HG03442 (cell line): ENCODE data around the gene MEGF6.
"Not testable (repeated sequence)": the region's sequence is repeated elsewhere in the genome, so short reads cannot be mapped to it uniquely, and the experiment has no call there.

Experiments used
- ATAC-seq: cut with Tn5 transposase; IDR thresholded peaks from one replicate; pipeline ENCODE4 v1.9.1; 2021; ENCODE audit warnings: mild to moderate bottlenecking, moderate library complexity; ENCODE audit not compliant: unreplicated experiment

Gene MEGF6

GRCh38 chr1:3575515-3575914 is 35.8 kb downstream of the MEGF6 start:
- not testable (repeated sequence) for ATAC-seq

- ATAC-seq, result no peak
These were observed 37.8 kb downstream of the MEGF6 start for GRCh38 chr1:3573500-3573899.

DNA sequence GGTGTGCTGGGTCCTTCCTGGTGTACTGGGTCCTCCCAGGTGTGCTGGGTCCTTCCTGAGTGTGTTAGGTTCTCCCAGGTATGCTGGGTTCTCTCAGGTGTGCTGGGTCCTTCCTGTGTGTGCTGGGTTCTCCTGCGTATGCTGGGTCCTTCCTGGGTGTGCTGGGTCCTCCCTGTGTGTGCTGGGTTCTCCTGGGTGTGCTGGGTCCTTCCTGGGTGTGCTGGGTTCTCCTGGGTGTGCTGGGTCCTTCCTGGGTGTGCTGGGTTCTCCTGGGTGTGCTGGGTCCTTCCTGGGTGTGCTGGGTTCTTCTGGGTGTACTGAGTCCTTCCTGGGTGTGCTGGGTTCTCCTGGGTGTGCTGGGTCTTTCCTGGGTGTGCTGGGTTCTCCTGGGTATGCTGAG is 38.7 kb downstream of the MEGF6 start:
- ATAC-seq, result not testable (repeated sequence)

DNA sequence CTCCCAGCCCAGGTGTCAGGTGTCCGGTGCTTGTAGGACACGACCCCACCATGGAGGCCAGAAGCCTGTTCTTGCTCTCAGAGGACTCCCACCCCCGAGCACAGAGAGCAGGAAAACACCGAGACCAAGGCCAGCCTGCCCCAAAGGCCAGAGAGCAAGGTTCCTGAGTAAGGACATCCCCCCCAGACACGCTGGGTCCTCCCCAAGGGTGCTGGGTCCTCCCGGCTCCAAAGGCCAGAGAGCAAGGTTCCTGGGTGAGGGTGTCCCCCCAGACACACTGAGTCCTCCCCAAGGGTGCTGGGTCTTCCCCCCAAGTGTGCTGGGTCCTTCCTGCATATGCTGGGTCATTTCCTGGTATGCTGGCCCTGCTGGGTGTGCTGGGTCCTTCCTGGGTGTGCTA is 40.0 kb downstream of the MEGF6 start:
- ATAC-seq, result no peak

GRCh38 chr1:3570066-3570986 is 41.0 kb downstream of the MEGF6 start:
- no peak for ATAC-seq

GRCh38 chr1:3569436-3569835 is 41.9 kb downstream of the MEGF6 start:
- no peak for ATAC-seq

DNA sequence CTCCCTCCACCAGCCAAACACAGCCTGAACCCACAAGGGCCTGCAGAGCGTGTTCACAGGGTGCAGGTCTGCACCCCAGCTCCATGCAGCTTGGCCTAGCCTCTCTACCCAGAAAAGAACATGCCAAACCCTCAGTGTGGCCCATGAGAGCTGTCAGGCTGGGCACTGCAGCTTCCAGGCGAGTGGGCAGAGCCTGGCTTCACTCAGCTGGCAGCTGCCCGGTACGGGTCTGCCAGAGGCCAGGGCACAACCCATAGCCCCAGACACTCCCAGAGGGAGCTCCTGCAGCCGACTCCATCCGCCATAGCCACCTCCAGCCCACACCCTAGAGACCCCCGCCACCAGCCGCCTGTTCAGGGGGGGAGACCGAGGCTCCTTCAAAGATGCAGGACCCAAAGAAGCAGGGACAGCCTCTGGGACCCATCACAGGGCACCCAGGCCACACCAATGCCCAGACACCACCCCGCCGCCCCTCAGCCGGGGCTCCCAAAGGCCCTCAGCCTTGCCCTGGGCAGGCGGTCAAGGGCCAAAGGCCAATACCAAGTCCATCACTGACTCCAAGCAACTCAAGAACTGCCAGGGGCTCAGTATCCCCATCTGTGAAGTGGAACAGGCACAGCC is 42.4 kb downstream of the MEGF6 start:
- no peak for ATAC-seq

- ATAC-seq, result no peak
These were observed 44.1 kb downstream of the MEGF6 start for GRCh38 chr1:3566951-3567804.

DNA sequence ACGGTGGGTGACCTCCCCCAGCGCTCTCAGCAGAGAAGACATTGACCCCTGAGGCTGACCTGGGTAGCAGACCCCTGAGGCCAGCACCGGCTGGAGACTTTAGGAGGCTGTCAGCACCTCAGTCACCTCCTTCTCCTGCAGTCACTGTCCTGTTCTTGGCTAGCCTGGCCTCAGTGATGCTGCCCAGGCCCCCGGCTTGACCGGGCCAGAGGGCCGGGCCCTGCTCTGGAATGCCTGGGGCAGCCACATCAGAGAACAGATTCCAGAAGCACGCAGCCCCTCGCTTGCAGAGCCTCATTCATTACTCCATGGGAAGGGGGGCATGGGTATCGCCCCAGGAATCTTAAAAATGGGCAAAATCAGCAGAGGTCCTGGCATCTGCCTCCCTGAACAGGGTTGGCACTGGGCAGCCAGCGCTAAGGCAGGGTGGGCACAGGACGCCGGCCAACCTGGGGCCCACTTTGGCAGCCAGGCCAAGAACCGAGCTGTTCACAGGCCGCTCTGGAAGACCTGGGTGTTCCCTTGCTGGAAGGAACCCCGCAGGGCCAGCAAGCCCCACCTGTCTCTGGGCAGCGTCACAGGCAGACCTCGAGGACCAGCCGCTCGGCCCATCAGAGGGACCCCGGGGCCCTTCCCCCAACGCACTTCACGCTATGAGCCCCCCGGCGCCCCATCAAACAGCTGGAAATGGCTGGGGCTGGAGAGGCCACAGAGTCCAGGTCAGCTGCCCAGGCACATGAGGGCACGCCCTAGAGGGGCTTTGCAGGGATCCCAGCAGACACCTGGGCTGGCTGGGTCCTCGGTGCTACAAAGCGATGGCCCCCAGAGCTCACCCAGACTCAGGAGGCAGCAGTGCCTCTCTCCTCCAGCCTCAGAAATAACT is 45.1 kb downstream of the MEGF6 start:
- no peak for ATAC-seq

- ATAC-seq, result no peak
These were observed 46.1 kb downstream of the MEGF6 start for GRCh38 chr1:3564921-3565831.

DNA sequence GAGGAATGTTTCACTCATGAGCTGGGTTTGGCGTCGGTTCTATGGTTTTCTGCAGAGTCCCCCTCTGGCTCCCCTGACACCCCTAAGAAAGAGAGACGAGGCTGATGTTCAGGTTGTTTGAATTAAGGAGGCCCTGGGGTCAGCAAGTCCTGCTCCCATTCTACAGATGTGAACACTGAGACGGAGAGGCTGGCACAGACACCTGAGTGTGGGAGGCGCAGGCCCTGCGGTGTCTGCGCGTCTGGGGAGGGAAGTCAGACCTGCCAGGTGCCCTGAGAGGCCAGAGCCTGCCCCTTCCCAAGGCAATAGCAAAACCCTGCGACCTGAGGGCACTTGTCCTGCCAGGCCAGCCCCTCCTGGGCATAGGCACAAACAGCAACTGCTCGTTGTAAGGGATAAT is 47.7 kb downstream of the MEGF6 start:
- ATAC-seq, result no peak

GRCh38 chr1:3563125-3563524 is 48.2 kb downstream of the MEGF6 start:
- ATAC-seq, result no peak

GRCh38 chr1:3562712-3563111 is 48.6 kb downstream of the MEGF6 start:
- no peak for ATAC-seq

- no peak for ATAC-seq
These were observed 49.6 kb downstream of the MEGF6 start for GRCh38 chr1:3561702-3562101.

- no peak for ATAC-seq
These were observed 50.3 kb downstream of the MEGF6 start for GRCh38 chr1:3560981-3561380.

DNA sequence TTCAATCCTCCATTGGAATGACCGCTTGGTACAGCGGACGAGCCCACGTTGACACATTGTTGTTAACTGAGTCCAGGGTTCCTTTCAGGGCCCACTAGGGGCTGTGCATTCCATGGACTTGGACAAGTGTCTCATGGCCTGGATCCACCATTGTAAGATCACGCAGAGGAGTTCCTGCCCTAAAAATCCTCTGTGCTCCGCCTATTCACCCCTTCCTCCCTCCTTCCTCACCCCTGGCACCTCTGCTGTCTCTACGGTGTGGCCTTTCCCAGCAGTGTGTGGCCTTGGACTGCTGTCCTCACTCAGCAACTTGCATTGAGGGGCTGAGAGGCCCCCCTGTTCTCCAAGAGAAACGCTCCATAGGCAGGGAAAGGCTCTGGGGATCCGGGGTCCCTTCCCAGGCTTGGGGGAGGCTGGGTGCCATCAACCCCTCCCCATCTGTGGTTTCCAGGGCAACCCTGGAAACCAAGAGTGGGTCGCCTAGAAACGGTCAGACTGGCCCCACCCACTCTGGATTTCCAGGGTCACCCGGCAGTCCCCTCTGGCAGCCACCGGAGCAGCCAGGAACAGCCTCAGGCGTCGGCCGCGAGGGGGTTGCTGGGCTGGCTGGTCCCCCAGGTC is 50.9 kb downstream of the MEGF6 start:
- ATAC-seq, result no peak

DNA sequence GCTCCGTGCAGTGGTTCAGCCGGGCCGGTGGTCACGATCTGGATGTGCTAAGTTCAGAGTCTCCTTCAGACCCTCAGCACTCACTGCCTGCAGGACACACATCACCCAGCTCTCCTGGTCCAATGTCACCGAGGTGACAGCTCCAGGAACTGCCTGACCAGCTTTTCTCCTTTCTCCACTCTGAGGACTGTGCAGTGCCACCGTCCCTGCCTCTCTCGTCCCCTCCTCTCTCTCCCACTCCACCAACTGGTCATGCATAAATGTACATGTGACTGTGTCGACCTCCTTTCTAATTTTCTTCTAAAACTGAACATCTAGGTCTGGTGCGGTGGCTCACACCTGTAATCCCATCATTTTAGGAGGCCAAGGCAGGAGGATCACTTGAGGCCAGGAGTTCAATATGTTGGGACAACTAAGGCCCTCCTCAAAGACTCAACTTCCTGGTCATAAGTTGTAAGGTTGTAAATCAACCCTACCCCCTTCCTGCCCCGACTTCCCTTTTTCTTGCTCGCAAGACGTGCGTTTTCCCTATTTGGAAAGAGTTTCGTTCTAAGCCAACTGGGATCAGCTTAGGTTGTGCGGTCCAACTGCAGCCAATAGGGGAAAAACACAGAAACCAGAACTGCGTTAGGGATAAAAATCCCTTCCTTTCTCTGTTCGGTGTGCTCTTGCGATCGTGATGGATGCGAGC is 53.1 kb downstream of the MEGF6 start:
- ATAC-seq, result no peak

DNA sequence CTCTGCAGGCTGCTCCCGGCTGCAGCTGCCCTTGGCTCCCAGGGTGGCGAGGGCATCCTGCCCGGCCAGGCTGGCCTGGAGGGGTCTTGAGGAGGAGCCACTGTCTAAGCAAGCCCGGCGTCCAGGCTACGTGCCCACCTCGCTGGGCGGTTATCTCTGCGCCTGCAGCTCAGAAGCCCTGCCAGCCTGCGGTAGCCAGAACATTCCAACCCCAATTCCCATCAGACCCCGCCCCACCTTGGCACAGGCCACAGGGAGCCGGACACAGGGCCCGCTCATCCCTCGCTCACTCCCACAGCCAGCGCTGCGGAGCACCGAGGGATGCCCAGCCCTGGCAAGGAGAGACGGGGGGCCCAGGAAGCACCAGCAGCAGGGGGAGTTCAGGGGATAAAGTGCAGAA is 53.9 kb downstream of the MEGF6 start:
- ATAC-seq, result no peak
